H9 (cell line): ENCODE measurements around the gene CSF1. TPM values are rescaled to one million over a fixed set of nuclear protein-coding genes. Genes with fewer than 3 reads are reported as not detected.

Experiments used
- DNase-seq: peaks from one replicate; pipeline ENCODE4 v3.0.0-alpha.2; 2017
- H2AFZ ChIP-seq: one replicate; pipeline ENCODE4 v1.6.1; 2013; ENCODE audit warnings: mild to moderate bottlenecking, low read length, control low read depth, moderate library complexity
- H2AK5ac ChIP-seq: 2 replicates; pipeline ENCODE4 v1.6.1; 2013; ENCODE audit warnings: low read length, control low read depth, mixed read lengths; ENCODE audit not compliant: insufficient read length
- H2BK120ac ChIP-seq: one replicate; pipeline ENCODE4 v1.6.1; 2013; ENCODE audit warnings: low read depth, mild to moderate bottlenecking, low read length, control low read depth, inconsistent platforms; ENCODE audit not compliant: poor library complexity, severe bottlenecking
- H2BK12ac ChIP-seq: 2 replicates; pipeline ENCODE4 v1.6.1; 2013; ENCODE audit warnings: low read length, control low read depth, mixed read lengths, low read depth; ENCODE audit not compliant: insufficient read length
- H2BK15ac ChIP-seq: 2 replicates; pipeline ENCODE4 v1.6.1; 2013; ENCODE audit warnings: low read depth, low read length, control low read depth
- H2BK20ac ChIP-seq: one replicate; pipeline ENCODE4 v1.6.1; 2013; ENCODE audit warnings: low read depth, mild to moderate bottlenecking, low read length, control low read depth, inconsistent platforms; ENCODE audit not compliant: poor library complexity, severe bottlenecking
- H2BK5ac ChIP-seq: 2 replicates; pipeline ENCODE4 v1.6.1; 2013; ENCODE audit warnings: low read length, control low read depth, mixed read lengths; ENCODE audit not compliant: insufficient read length
- H3K14ac ChIP-seq: 2 replicates; pipeline ENCODE4 v1.6.1; 2013; ENCODE audit warnings: low read length, control low read depth; ENCODE audit not compliant: insufficient read depth
- H3K18ac ChIP-seq: 2 replicates; pipeline ENCODE4 v1.6.1; 2013; ENCODE audit warnings: low read depth, mild to moderate bottlenecking, mixed read lengths, low read length, control low read depth; ENCODE audit not compliant: insufficient read length
- H3K23ac ChIP-seq: 2 replicates; pipeline ENCODE4 v1.6.1; 2013; ENCODE audit warnings: low read length, control low read depth, mixed read lengths, low read depth; ENCODE audit not compliant: insufficient read length
- H3K23me2 ChIP-seq: 2 replicates; pipeline ENCODE4 v1.6.1; 2013; ENCODE audit warnings: low read depth, mild to moderate bottlenecking, mixed read lengths, low read length, control low read depth; ENCODE audit not compliant: insufficient read length, poor library complexity, severe bottlenecking
- H3K27ac ChIP-seq: 2 replicates; pipeline ENCODE4 v1.5.1; 2013; ENCODE audit warnings: low read length, control low read depth, mixed read lengths, low read depth; ENCODE audit not compliant: insufficient read length
- H3K27me3 ChIP-seq: 2 replicates; pipeline ENCODE4 v1.6.1; 2013; ENCODE audit warnings: low read length, control low read depth, inconsistent platforms; ENCODE audit not compliant: insufficient read depth
- H3K4ac ChIP-seq: 2 replicates; pipeline ENCODE4 v1.6.1; 2013; ENCODE audit warnings: low read depth, mild to moderate bottlenecking, control low read depth, inconsistent platforms, low read length, moderate library complexity
- H3K4me1 ChIP-seq: 2 replicates; pipeline ENCODE4 v1.6.1; 2013; ENCODE audit warnings: low read length, control low read depth, inconsistent platforms; ENCODE audit not compliant: insufficient read depth
- H3K4me2 ChIP-seq: 2 replicates; pipeline ENCODE4 v1.6.1; 2013; ENCODE audit warnings: low read length, control low read depth, mixed read lengths; ENCODE audit not compliant: insufficient read length, insufficient read depth
- H3K56ac ChIP-seq: 2 replicates; pipeline ENCODE4 v1.6.1; 2013; ENCODE audit warnings: low read depth, mild to moderate bottlenecking, mixed read lengths, low read length, control low read depth; ENCODE audit not compliant: insufficient read length
- H3K79me1 ChIP-seq: 2 replicates; pipeline ENCODE4 v1.6.1; 2013; ENCODE audit warnings: low read depth, mild to moderate bottlenecking, moderate library complexity, low read length, control low read depth, inconsistent platforms; ENCODE audit not compliant: insufficient read depth, poor library complexity, severe bottlenecking
- H3K79me2 ChIP-seq: 2 replicates; pipeline ENCODE4 v1.6.1; 2013; ENCODE audit warnings: low read length, control low read depth, inconsistent platforms; ENCODE audit not compliant: insufficient read depth
- H3K9ac ChIP-seq: 2 replicates; pipeline ENCODE4 v1.6.1; 2013; ENCODE audit warnings: low read length, control low read depth, mixed read lengths; ENCODE audit not compliant: insufficient read length; ENCODE audit errors: extremely low read depth
- H3K9me3 ChIP-seq: one replicate; pipeline ENCODE4 v1.6.1; 2013; ENCODE audit warnings: low read depth, low read length, inconsistent platforms; ENCODE audit not compliant: control insufficient read depth
- H3T11ph ChIP-seq: one replicate; pipeline ENCODE4 v1.6.1; 2013; ENCODE audit warnings: mild to moderate bottlenecking, low read length, control low read depth, inconsistent platforms
- H4K20me1 ChIP-seq: one replicate; pipeline ENCODE4 v1.6.1; 2013; ENCODE audit not compliant: control insufficient read depth, insufficient read length, insufficient read depth
- H4K5ac ChIP-seq: 2 replicates; pipeline ENCODE4 v1.6.1; 2013; ENCODE audit warnings: low read depth, mild to moderate bottlenecking, mixed read lengths, low read length, control low read depth; ENCODE audit not compliant: insufficient read length
- H4K8ac ChIP-seq: replicated peaks from 2 replicates; pipeline ENCODE4 v1.6.1; 2013; ENCODE audit warnings: low read length, control low read depth, mixed read lengths, low read depth; ENCODE audit not compliant: insufficient read length
- H4K91ac ChIP-seq: 2 replicates; pipeline ENCODE4 v1.6.1; 2013; ENCODE audit warnings: low read depth, mild to moderate bottlenecking, moderate library complexity, mixed read lengths, low read length, control low read depth; ENCODE audit not compliant: insufficient read length
- H3K27ac Mint-ChIP-seq, 3 experiments: 2 replicates in 2 of 3; 3 replicates in 1 of 3; pipeline ENCODE4 v1.8.0; 2020 to 2021; ENCODE audit warnings: mixed read lengths in 3 of 3, mild to moderate bottlenecking in 1 of 3, moderate library complexity in 1 of 3
- H3K27me3 Mint-ChIP-seq: 2 replicates; pipeline ENCODE4 v1.8.0; 2021; ENCODE audit warnings: low read depth, mild to moderate bottlenecking, moderate library complexity, mixed read lengths
- H3K36me3 Mint-ChIP-seq, 3 experiments: 2 replicates in 2 of 3; 3 replicates in 1 of 3; pipeline ENCODE4 v1.8.0; 2020 to 2021; ENCODE audit warnings: low read depth in 3 of 3, mixed read lengths in 3 of 3; ENCODE audit not compliant: insufficient read depth in 1 of 3
- H3K4me1 Mint-ChIP-seq, 2 experiments: 2 replicates each; pipeline ENCODE4 v1.8.0; 2020; ENCODE audit warnings: mixed read lengths in 2 of 2
- H3K4me3 Mint-ChIP-seq, 2 experiments: 2 replicates in 1 of 2; 3 replicates in 1 of 2; pipeline ENCODE4 v1.8.0; 2020 to 2021; ENCODE audit warnings: mild to moderate bottlenecking in 2 of 2, mixed read lengths in 2 of 2, moderate library complexity in 1 of 2
- H3K9me3 Mint-ChIP-seq, 2 experiments: 2 replicates in 1 of 2; 3 replicates in 1 of 2; pipeline ENCODE4 v1.8.0; 2020; ENCODE audit warnings: mild to moderate bottlenecking in 2 of 2, mixed read lengths in 2 of 2, moderate library complexity in 1 of 2
- WGBS: extraction: QIAGEN DNeasy Blood & Tissue Kit; methylation state at CpG from one replicate; pipeline ENCODE4 v1.1.7; 2013; ENCODE audit warnings: missing lambda C conversion rate, low lambda C conversion rate, mixed read lengths; ENCODE audit not compliant: insufficient read length; ENCODE audit errors: extremely low coverage; 5-methylcytosine and 5-hydroxymethylcytosine counted together
- total RNA-seq: library from RNA; stranded (reverse); gene quantifications from 2 replicates; pipeline ENCODE4 v1.2.1, GENCODE V29; 2021
- TF ChIP-seq, protein P1 (sequence below): fragments of 200-600 bp; sonication (generic); conservative IDR thresholded peaks from 3 replicates; pipeline ENCODE4 v1.8.0; 2021; ENCODE audit warnings: antibody characterized with exemption, mild to moderate bottlenecking

The CSF1 gene
- total RNA-seq, 1 experiment from 2014 or later = 2.3 TPM

DNA sequence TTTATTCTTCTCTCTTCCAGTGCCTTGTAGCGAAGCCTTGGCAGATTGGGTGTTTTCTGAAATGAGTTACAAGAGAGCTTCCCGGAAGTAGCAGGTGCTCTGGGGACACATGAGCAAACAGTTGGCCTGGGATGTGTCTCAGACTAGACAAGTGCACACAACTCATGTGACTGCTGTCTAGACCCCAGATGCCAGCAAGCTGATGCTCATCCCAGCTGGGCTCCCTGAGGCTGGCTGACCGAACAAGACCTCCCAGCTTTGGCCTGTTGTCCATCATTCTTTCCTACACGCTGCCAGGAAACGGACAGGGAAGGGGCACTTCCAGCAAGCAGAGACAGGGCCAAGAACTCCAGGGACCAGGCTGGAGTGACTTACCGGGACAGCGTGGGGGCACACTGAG lies 18.7 kb upstream of the CSF1 start:
- Histone ChIP-seq H2BK15ac (no peak overlapping the region), H3T11ph (no peak overlapping the region), H3K18ac (no peak overlapping the region), H4K5ac (no peak overlapping the region), H2BK120ac (no peak overlapping the region), H4K91ac (no peak overlapping the region), H3K23me2 (no peaks in the 10 kb centered on the region), H3K27ac (no peak overlapping the region), H3K4ac (no peak overlapping the region), H3K9ac (no peak overlapping the region), H3K14ac (0 out of 2 replicates have a peak overlapping the region, but pooled peaks have one; percentile 8), H2AFZ (no peak overlapping the region), H3K27me3 (no peaks in the 10 kb centered on the region), H2BK12ac (no peak overlapping the region), H3K56ac (no peak overlapping the region), H2BK5ac (no peak overlapping the region), H2BK20ac (no peak overlapping the region), H4K20me1 (no peaks in the 10 kb centered on the region), H3K4me2 (no peak overlapping the region), H3K79me2 (no peaks in the 10 kb centered on the region), H3K79me1 (no peaks in the 10 kb centered on the region), H2AK5ac (no peak overlapping the region), H3K4me1 (no peaks in the 10 kb centered on the region), H3K9me3 (no peaks in the 10 kb centered on the region), H3K23ac (no peak overlapping the region), H4K8ac (no peak overlapping the region)
- H3K27me3 Mint-ChIP-seq = peaks cover 4% of the 10 kb centered on the region
- H3K27ac Mint-ChIP-seq = no peak overlapping the region
- no CpG with 5 or more reads among the region's 7 CpGs for WGBS
- TF ChIP-seq, protein P1, sequence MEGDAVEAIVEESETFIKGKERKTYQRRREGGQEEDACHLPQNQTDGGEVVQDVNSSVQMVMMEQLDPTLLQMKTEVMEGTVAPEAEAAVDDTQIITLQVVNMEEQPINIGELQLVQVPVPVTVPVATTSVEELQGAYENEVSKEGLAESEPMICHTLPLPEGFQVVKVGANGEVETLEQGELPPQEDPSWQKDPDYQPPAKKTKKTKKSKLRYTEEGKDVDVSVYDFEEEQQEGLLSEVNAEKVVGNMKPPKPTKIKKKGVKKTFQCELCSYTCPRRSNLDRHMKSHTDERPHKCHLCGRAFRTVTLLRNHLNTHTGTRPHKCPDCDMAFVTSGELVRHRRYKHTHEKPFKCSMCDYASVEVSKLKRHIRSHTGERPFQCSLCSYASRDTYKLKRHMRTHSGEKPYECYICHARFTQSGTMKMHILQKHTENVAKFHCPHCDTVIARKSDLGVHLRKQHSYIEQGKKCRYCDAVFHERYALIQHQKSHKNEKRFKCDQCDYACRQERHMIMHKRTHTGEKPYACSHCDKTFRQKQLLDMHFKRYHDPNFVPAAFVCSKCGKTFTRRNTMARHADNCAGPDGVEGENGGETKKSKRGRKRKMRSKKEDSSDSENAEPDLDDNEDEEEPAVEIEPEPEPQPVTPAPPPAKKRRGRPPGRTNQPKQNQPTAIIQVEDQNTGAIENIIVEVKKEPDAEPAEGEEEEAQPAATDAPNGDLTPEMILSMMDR = no peak
- peaks cover 2 to 5% of the 10 kb centered on the region in 2 experiments; a peak in 2 of 4 replicates for H3K4me1 Mint-ChIP-seq
- no peak for DNase-seq
- no peaks in the 10 kb centered on the region for H3K36me3 Mint-ChIP-seq
- no peak overlapping the region for H3K4me3 Mint-ChIP-seq
- no peaks in the 10 kb centered on the region for H3K9me3 Mint-ChIP-seq
